ENCODE data around the gene YIF1A. TPM values are rescaled to one million over a fixed set of nuclear protein-coding genes. Genes with fewer than 3 reads are reported as not detected.
A peak's percentile ranks its signal among the peaks of the same experiment; 100 is the strongest.
"Not testable (repeated sequence)": the region's sequence is repeated elsewhere in the genome, so short reads cannot be mapped to it uniquely, and the experiment has no call there.

The YIF1A gene
- total RNA-seq, 2 experiments from 2014 or later: 57.4 to 64.0 TPM

DNA sequence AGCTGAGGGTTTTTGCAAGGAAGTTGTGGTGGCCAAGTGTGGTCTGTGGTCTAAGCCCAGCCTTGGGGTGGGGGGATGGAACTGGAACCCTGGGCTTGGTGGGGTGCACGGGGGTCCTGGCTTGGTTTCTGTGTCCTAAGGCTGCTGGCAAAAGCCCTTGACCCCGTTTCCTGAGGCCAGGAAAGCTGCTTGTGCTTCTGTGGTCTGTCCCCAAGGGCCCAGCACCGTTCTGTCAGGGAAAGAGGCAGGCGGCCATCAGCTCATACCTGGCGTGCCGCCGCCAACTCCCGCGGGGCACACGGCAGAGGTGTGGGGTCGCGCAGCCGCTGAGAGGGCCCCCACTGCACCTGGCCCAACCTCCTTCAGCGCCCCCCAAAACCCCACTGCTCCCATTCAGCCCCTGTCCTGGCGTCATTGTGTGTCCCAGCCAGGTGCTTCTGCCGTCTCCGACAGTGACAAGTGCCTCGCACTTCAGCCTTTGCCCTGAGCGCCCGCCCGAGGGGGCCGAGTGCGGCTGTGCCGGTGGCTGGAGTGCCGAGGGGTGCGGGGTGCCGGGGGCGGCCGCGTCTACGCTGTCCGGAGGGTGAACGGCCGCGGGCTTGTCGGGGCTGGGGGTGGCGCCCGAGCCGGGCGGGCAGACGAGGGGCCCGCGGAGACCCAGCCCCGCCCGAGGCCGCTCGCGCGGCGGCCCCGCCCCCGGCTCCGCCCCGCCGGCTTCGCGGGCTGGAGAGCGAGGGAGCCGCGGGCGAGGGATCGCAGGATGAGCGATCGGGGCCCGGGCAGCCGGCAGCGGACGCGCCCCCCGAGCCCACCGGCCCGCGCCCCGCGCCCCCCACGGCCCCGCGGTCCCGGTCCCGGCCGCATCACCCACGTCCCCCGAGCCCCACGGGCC is 11.2 kb downstream of the YIF1A start, which contains the start of gene CNIH2:
Gene CNIH2 (plus strand): TSS at position 705 of the 892 bp plus-strand sequence. CDS start 282 bp downstream, outside the sequence.
- POLR2A ChIA-PET: interaction anchor here (1.0 to 7.8 kb wide), 3 partner anchors 7 to 19 kb away, joined by 3 to 76 read pairs (median 5); partner anchors contain the start of gene RAB1B
- peak; percentile 29 for ATAC-seq
- Mint-ChIP-seq H3K9me3 (no peaks in the 10 kb centered on the region), H3K36me3 (ENCODE audit: low read depth) (peaks cover 28% of the 10 kb centered on the region), H3K4me1 (ENCODE audit: low read depth) (peaks cover 18% of the 10 kb centered on the region), H3K4me3 (peak within 1 kb of the TSS; percentile 61), H3K27me3 (peaks cover 1% of the 10 kb centered on the region), H3K27ac (no peak within 1 kb of the TSS)
- CTCF ChIA-PET: interaction anchor here (0.5 kb wide), 1 partner anchor 1589 kb away, joined by 3 read pairs; no protein-coding TSS in a partner anchor
- peak; percentile 33 for DNase-seq
- intact Hi-C loops (cut with micrococcal nuclease): no loop called here
- TF ChIP-seq, protein P1, sequence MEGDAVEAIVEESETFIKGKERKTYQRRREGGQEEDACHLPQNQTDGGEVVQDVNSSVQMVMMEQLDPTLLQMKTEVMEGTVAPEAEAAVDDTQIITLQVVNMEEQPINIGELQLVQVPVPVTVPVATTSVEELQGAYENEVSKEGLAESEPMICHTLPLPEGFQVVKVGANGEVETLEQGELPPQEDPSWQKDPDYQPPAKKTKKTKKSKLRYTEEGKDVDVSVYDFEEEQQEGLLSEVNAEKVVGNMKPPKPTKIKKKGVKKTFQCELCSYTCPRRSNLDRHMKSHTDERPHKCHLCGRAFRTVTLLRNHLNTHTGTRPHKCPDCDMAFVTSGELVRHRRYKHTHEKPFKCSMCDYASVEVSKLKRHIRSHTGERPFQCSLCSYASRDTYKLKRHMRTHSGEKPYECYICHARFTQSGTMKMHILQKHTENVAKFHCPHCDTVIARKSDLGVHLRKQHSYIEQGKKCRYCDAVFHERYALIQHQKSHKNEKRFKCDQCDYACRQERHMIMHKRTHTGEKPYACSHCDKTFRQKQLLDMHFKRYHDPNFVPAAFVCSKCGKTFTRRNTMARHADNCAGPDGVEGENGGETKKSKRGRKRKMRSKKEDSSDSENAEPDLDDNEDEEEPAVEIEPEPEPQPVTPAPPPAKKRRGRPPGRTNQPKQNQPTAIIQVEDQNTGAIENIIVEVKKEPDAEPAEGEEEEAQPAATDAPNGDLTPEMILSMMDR (IDR thresholded peaks at IDR 0.05): no peak

GRCh38 chr11:66277064-66277463 is 11.9 kb downstream of the YIF1A start:
- peaks cover 31% of the 10 kb centered on the region for H3K36me3 Mint-ChIP-seq (ENCODE audit: low read depth)
- POLR2A ChIA-PET: interaction anchor here (1.0 to 7.8 kb wide), 3 partner anchors 7 to 18 kb away, joined by 3 to 76 read pairs (median 5); partner anchors contain the start of gene RAB1B
- CTCF ChIA-PET; DNase-seq; H3K9me3 Mint-ChIP-seq; H3K27me3 Mint-ChIP-seq; intact Hi-C loops (cut with micrococcal nuclease); H3K27ac Mint-ChIP-seq; ATAC-seq: not testable (repeated sequence)
- H3K4me1 Mint-ChIP-seq (ENCODE audit: low read depth): peaks cover 14% of the 10 kb centered on the region
- H3K4me3 Mint-ChIP-seq: peak overlapping the region; percentile 2

DNA sequence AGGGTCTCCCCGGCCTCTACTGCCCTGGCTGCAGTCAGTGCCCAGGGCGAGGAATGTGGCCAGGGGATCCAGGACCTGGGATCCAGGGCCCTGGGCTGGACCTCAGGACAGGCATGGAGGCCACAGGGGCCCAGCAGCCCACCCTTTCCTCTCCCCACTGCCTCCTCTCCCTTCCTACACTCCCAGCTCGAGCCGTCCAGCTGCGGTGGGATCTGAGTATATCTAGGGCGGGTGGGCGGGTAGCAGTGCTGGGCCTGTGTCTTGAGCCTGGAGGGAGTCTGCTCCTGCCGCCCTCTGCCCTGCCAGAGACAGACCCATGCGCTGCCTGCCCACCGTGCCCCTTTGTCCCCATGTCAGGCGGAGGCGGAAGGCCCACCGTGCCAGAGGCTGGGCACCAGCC is 12.3 kb downstream of the YIF1A start:
- H3K27ac Mint-ChIP-seq; H3K27me3 Mint-ChIP-seq; H3K9me3 Mint-ChIP-seq; ATAC-seq; DNase-seq; CTCF ChIA-PET; intact Hi-C loops (cut with micrococcal nuclease): not testable (repeated sequence)
- Mint-ChIP-seq H3K36me3 (ENCODE audit: low read depth) (peaks cover 36% of the 10 kb centered on the region), H3K4me3 (peak overlapping the region; percentile 2), H3K4me1 (ENCODE audit: low read depth) (peaks cover 17% of the 10 kb centered on the region)
- POLR2A ChIA-PET: interaction anchor here (1.0 to 7.8 kb wide), 3 partner anchors 6 to 18 kb away, joined by 3 to 76 read pairs (median 5); partner anchors contain the start of gene RAB1B

GRCh38 chr11:66275984-66276612 is 12.8 kb downstream of the YIF1A start:
- intact Hi-C loops (cut with micrococcal nuclease): no loop called here

GRCh38 chr11:66275396-66275795 is 13.5 kb downstream of the YIF1A start:
- Mint-ChIP-seq H3K9me3 (no peaks in the 10 kb centered on the region), H3K4me1 (ENCODE audit: low read depth) (peaks cover 23% of the 10 kb centered on the region), H3K4me3 (no peak overlapping the region), H3K27me3 (peaks cover 1% of the 10 kb centered on the region), H3K27ac (no peak overlapping the region), H3K36me3 (ENCODE audit: low read depth) (peaks cover 41% of the 10 kb centered on the region)
- ChIA-PET POLR2A (no interaction called here), CTCF (interaction anchor here (1.2 kb wide), 1 partner anchor 10 kb away, joined by 3 read pairs; no protein-coding TSS in a partner anchor)
- no peak for ATAC-seq
- intact Hi-C loops (cut with micrococcal nuclease): no loop called here
- no peak for DNase-seq
- TF ChIP-seq, protein P1 (IDR thresholded peaks at IDR 0.05): no peak

More at GRCh38 chr11:66275984-66276612, 12.8 kb downstream of the YIF1A start:
- TF ChIP-seq, protein P1 (IDR thresholded peaks at IDR 0.05): no peak
- ATAC-seq (no peak), DNase-seq (no peak)
- peaks cover 36% of the 10 kb centered on the region for H3K36me3 Mint-ChIP-seq (ENCODE audit: low read depth)
- no peaks in the 10 kb centered on the region for H3K9me3 Mint-ChIP-seq
- H3K27ac Mint-ChIP-seq: no peak overlapping the region
- H3K4me3 Mint-ChIP-seq: no peak overlapping the region
- ChIA-PET POLR2A (no interaction called here), CTCF (interaction anchor here (1.2 kb wide), 1 partner anchor 9 kb away, joined by 3 read pairs; no protein-coding TSS in a partner anchor)
- peaks cover 18% of the 10 kb centered on the region for H3K4me1 Mint-ChIP-seq (ENCODE audit: low read depth)
- peaks cover 1% of the 10 kb centered on the region for H3K27me3 Mint-ChIP-seq

Data from activated CD8-positive, alpha-beta T cell treated with anti-CD3 and anti-CD28 coated beads for 36 hours (primary cell).